ENCODE measurements around the gene MAB21L3.

MAB21L3 gene

DNA sequence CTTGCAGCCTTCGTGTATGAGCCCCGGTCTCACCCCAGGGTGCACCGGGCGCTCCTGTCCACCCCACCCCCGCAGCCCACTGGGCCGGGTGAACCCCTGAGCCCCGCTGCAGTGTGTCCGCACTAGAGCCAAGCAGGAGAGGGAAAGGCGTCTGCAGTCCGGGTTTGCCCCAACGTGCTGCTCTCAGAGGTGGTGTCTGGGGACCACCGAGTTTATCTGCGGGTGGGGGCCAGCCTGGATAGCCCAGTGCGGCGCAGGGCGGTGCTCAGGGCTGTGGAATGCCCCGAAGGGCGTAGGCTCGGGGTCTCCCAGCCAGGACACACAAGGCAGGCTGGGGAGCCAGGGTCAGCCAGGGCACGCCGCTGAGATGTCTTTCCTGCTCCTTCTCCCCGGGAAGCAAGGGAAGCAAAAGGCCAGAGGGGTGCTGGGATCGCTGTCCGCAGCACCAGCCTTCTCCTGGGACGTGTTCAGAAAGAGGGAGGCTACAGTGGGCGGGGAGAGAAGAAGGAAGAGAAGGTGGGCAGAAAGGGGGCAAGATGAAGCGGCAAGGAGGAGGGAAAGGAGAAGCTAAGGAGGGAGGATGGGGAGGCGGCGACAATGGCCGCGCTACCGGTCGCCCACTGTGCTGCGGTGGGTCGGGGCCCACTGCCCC is 56.6 kb downstream of the MAB21L3 start:
- Histone ChIP-seq H3K27me3 (ENCODE audit: low read length) (no peaks in the 10 kb centered on the region), H3F3A (ENCODE audit: insufficient read depth) (no peaks in the 10 kb centered on the region), H3K36me3 (ENCODE audit: low read length) (no peaks in the 10 kb centered on the region), H2AFZ (ENCODE audit: low read depth, low read length, severe bottlenecking) (no peak overlapping the region), H3K4me2 (ENCODE audit: low read depth, low read length, poor library complexity, severe bottlenecking) (no peak overlapping the region), H3K79me2 (ENCODE audit: insufficient read depth, low read length) (no peaks in the 10 kb centered on the region), H4K20me1 (ENCODE audit: low read depth, low read length) (no peaks in the 10 kb centered on the region), H3K9me3 (ENCODE audit: insufficient read depth, low read length) (no peaks in the 10 kb centered on the region), H3K27ac (ENCODE audit: low read depth, low read length) (no peak overlapping the region), H3K4me3 (ENCODE audit: insufficient read depth, low read length, poor library complexity, severe bottlenecking) (no peak overlapping the region), H3K9ac (ENCODE audit: low read length) (no peak overlapping the region), H3K9me2 (replicated peaks; ENCODE audit: insufficient read depth, low read length) (no peaks in the 10 kb centered on the region)
- no peak for TF ChIP-seq EZH2phosphoT487 (conservative IDR thresholded peaks at IDR 0.05; ENCODE audit: low read length)
- TF ChIP-seq, protein P1, sequence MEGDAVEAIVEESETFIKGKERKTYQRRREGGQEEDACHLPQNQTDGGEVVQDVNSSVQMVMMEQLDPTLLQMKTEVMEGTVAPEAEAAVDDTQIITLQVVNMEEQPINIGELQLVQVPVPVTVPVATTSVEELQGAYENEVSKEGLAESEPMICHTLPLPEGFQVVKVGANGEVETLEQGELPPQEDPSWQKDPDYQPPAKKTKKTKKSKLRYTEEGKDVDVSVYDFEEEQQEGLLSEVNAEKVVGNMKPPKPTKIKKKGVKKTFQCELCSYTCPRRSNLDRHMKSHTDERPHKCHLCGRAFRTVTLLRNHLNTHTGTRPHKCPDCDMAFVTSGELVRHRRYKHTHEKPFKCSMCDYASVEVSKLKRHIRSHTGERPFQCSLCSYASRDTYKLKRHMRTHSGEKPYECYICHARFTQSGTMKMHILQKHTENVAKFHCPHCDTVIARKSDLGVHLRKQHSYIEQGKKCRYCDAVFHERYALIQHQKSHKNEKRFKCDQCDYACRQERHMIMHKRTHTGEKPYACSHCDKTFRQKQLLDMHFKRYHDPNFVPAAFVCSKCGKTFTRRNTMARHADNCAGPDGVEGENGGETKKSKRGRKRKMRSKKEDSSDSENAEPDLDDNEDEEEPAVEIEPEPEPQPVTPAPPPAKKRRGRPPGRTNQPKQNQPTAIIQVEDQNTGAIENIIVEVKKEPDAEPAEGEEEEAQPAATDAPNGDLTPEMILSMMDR (IDR thresholded peaks at IDR 0.05; ENCODE audit: insufficient read depth, low read length, poor library complexity, severe bottlenecking) = no peak

DNA sequence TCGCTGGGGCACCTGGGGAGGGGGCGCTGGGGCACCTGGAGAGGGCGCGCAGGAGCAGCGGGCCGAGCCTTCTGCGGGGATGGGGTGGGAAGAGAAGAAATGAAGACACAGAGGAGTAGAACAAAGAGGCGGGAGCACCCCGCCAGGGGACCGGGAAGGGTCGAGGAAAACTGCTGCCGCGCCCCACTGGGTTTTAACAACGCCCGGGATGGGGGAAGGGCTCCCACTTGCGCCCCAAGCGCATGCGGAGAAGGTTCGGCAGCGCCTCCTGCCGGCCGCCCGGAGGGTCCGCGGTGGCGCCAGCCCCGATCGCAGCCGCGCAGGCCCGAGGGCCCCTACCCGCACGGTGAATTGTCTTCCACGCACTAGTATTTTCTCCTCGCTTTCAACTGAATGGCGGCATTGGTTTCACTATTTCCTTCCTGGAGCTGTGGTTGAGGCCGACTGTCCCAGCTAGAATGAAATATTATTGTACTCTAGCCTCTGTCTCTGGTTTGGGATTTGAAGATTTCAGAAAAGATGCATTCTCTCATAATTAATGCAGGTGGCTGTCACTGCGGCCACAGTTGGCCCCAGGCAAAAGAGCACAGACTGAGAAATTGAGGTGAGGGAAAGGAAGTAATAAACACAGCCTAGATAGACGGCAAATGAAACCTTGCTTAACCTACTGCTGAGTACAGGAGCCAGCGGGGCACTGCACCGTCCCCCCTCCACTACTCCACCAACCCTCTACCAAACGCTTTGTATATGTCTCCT is 57.3 kb downstream of the MAB21L3 start:
- no peaks in the 10 kb centered on the region for H3K9me3 ChIP-seq (ENCODE audit: insufficient read depth, low read length)
- no peak overlapping the region for H3K4me2 ChIP-seq (ENCODE audit: low read depth, low read length, poor library complexity, severe bottlenecking)
- no peak overlapping the region for H2AFZ ChIP-seq (ENCODE audit: low read depth, low read length, severe bottlenecking)

DNA sequence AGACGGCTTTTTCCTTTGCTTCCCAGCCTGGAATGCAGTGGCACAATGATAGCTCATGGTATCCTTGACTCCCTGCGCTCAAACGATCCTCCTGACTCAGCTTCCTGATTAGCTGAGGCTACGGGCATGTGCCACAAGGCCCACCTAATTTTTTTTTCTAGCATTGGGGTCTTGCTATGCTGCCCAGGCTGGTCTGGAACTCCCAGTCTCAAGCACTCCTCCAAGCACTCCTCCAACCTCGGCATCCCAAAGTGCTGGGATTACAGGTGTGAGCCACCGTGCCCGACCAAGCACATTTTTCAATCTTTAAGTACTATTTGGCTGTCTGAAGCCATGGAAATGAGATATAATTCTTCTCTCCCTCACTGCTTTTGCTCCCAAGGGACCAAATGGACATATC is 58.7 kb downstream of the MAB21L3 start:
- no peak overlapping the region for H2AFZ ChIP-seq (ENCODE audit: low read depth, low read length, severe bottlenecking)
- no peaks in the 10 kb centered on the region for H3K79me2 ChIP-seq (ENCODE audit: insufficient read depth, low read length)
- no peak overlapping the region for H3K9ac ChIP-seq (ENCODE audit: low read length)
- H3K9me2 ChIP-seq (replicated peaks; ENCODE audit: insufficient read depth, low read length) = no peaks in the 10 kb centered on the region
- no peaks in the 10 kb centered on the region for H3K9me3 ChIP-seq (ENCODE audit: insufficient read depth, low read length)
- H3K36me3 ChIP-seq (ENCODE audit: low read length) = no peaks in the 10 kb centered on the region
- H3K4me2 ChIP-seq (ENCODE audit: low read depth, low read length, poor library complexity, severe bottlenecking) = no peak overlapping the region
- H3K27me3 ChIP-seq (ENCODE audit: low read length) = no peaks in the 10 kb centered on the region
- H3K4me3 ChIP-seq (ENCODE audit: insufficient read depth, low read length, poor library complexity, severe bottlenecking) = no peak overlapping the region
- no peak for TF ChIP-seq EZH2phosphoT487 (conservative IDR thresholded peaks at IDR 0.05; ENCODE audit: low read length)
- TF ChIP-seq, protein P1 (IDR thresholded peaks at IDR 0.05; ENCODE audit: insufficient read depth, low read length, poor library complexity, severe bottlenecking) = no peak
- no peaks in the 10 kb centered on the region for H3F3A ChIP-seq (ENCODE audit: insufficient read depth)
- no peaks in the 10 kb centered on the region for H4K20me1 ChIP-seq (ENCODE audit: low read depth, low read length)
- H3K27ac ChIP-seq (ENCODE audit: low read depth, low read length) = no peak overlapping the region

More for the DNA sequence above, 57.3 kb downstream of the MAB21L3 start:
- H3K9ac ChIP-seq (ENCODE audit: low read length) = no peak overlapping the region
- no peak overlapping the region for H3K27ac ChIP-seq (ENCODE audit: low read depth, low read length)
- no peaks in the 10 kb centered on the region for H3K79me2 ChIP-seq (ENCODE audit: insufficient read depth, low read length)
- no peaks in the 10 kb centered on the region for H3K36me3 ChIP-seq (ENCODE audit: low read length)
- no peaks in the 10 kb centered on the region for H4K20me1 ChIP-seq (ENCODE audit: low read depth, low read length)
- TF ChIP-seq, protein P1 (IDR thresholded peaks at IDR 0.05; ENCODE audit: insufficient read depth, low read length, poor library complexity, severe bottlenecking) = no peak
- no peak for TF ChIP-seq EZH2phosphoT487 (conservative IDR thresholded peaks at IDR 0.05; ENCODE audit: low read length)
- H3K27me3 ChIP-seq (ENCODE audit: low read length) = no peaks in the 10 kb centered on the region
- H3K4me3 ChIP-seq (ENCODE audit: insufficient read depth, low read length, poor library complexity, severe bottlenecking) = no peak overlapping the region
- H3K9me2 ChIP-seq (replicated peaks; ENCODE audit: insufficient read depth, low read length) = no peaks in the 10 kb centered on the region
- no peaks in the 10 kb centered on the region for H3F3A ChIP-seq (ENCODE audit: insufficient read depth)

Measured in SU-DHL-6 (cell line).